ENCODE measurements around the gene RFTN1.
"Not testable (repeated sequence)": the region's sequence is repeated elsewhere in the genome, so short reads cannot be mapped to it uniquely, and the experiment has no call there.

Gene RFTN1

DNA sequence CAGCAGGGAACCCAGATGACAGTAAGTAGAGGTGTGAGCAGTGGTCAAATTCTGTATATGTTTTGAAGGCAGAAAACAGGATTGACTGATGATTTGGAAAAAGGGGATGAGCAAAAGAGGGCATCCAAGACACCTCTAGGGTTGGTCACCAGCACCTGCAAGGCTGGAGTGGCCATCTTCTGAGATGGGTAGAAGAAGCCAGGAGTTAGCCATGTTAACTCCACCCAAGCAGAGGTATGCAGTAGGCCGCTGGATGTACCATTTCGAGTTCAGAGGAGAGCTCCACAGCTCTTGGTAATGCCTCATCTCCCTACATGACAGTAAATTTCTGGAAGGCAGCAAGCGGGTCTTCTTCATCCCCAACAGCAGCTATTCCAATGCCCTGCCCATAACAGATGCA, 7.0 kb downstream of the RFTN1 start:
- no peak for DNase-seq

DNA sequence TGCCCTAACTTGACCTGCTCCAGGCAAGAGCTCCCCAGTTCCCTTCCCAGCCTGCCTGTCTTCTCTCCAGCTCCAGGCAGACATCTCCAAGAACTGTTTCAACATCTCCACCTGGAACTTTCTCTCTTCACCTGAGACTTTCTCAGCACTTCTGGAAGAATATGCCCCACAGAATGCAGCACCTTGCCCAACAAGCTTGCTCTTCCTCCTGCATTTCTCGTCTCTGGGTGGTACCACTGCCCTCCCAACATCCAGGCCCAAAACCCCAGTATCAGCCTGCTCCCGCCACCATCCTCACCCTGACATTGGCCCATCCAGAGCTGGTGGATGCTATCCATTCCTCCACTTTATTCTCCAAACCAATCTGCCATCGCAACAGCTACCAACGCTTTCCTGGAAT, 8.8 kb downstream of the RFTN1 start:
- DNase-seq: no peak

DNA sequence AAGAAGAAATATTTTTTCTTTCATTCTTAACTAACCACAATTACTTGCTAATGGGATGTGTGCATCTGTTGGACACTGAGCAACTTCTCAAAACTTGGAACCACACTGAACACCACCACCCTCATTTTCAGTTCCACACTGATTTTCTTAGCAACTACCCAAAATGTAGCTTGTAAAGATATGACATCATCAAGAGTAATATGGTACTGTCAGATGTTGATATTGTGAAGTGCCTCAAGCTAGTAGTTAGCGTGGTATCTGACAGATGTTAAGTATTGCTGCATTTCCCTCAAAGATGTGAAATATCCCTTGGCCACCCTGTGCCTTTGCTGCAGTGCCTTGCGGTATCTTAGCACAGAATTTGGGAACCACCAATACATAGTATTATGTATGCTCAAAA, 9.3 kb downstream of the RFTN1 start:
- no peak for DNase-seq

DNA sequence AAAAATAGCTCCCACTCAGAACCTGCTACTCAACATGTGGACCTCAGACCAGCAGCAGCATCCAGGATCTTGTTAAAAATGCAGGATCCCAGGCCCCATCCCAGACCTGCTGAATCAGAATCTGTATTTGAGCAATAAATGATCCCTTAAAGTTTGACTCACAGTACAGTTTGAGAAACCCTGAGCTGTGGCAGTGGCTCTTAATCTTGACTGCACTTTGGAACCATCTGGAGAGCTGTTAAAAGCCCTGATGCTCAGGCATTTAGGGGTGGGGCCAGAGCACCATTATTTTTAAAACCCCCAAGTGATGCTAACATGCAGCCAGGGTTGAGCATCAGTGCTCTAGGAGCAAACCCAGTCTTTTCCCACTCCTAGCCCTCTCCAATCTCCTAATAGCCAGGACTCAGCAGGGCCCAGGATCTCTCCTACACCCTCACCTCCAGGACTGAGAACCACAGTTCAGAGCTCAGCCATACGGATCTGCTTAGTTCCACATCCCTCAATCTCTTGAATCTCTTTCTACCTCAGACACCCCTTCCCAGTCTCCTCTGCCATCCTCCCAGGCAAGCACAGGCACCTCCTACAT, 10.2 kb downstream of the RFTN1 start:
- DNase-seq: no peak

DNA sequence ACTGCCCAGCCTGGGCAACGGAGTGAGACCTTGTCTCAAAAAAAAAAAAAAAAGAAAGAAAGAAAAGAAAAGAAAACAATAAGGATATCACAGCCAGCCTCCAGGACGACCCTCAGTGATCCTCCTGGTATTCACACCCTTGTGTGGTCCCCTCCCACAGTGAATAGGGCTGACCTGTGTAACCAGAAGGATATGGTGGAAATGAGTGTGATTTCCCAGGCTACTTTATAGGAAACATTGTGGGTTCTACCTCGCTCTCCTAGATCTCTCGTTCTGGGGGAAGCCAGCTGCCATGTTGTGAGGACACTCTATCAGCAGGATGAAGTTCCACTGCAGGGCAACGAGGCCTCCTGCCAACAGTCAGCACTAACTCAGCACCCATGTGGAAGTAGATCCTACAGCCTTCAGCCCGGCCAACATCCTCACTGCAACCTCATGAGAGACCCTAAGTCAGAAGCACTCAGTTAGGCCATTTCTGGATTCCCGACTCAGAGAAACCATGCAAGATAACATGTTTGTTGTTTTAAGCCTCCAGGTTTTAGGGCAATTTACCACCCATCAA, 11.1 kb downstream of the RFTN1 start:
- no peak for DNase-seq

DNA sequence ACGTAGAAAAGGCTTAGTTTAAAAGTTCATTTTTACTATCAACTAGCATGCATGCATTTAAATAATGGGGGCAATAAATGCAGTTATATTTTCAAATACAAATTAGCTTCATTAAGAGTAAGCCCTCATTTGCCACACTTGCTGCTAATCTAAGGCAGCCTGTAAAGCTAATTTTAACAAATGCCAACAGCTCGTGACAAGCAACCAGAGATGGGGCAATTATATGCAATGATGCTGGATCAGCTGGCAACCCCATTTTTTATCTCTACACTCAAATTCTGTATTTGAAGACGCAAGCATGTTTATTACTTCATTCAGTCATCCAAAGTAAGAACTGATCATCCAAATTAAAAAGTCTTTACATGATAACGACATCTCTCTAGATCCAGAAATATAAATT, 12.1 kb downstream of the RFTN1 start:
- no peak for DNase-seq

DNA sequence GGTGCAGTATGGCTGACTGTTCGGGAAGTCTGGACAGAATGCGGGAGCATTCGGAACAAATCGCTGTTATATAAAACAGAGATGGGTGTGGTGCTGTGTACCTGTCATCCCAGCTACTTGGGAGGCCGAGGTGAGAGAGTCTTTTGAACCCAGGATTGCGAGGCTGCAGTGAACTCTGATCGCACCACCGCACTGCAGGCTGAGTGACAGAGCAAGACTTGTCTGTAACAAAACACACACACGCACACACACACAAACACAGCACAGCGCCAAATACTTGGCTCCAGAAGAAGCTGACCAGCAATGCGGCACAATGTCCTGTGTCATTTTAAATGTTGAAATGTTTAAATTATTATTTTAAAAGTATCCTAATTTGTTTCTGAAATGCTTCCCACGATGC, 12.6 kb downstream of the RFTN1 start:
- DNase-seq: no peak

DNA sequence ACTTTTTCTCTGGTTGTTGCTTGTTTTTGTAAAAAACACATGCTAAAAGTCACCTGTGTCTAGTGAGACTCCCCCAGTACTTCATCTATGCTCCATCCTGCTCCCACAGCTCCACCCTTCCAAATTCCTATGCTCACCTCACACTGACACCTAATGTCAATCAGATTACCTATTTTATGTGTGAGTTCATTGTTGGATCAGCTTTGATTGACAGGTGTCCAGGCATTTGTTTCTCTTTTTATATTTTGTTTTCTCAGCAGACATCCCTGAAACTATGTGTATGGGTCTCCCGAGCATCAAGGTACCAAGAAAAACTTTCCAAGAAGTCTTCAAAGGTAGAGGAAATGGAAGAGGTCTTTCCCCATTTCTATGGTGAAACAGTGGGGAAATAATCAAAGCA, 13.4 kb downstream of the RFTN1 start:
- DNase-seq: no peak

DNA sequence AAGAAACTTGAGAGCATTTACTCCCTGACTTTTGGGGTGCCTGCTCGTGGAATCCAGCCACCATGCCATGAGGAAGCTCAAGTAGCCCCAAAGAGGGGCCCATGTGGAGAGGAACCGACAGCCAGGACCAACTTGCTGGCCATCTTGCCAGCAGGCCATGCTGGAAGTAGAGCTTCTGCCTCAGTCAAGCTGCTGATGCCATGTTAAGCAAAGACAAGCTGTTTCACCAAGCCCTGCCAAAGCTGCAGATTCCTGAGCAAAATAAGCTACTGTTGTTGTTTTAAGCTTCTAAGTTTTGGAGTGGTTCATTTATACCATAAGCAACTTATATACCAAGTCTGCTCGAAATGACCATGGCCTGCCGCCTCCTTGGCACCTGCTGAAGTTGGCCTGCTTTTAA, 14.1 kb downstream of the RFTN1 start:
- DNase-seq: no peak

DNA sequence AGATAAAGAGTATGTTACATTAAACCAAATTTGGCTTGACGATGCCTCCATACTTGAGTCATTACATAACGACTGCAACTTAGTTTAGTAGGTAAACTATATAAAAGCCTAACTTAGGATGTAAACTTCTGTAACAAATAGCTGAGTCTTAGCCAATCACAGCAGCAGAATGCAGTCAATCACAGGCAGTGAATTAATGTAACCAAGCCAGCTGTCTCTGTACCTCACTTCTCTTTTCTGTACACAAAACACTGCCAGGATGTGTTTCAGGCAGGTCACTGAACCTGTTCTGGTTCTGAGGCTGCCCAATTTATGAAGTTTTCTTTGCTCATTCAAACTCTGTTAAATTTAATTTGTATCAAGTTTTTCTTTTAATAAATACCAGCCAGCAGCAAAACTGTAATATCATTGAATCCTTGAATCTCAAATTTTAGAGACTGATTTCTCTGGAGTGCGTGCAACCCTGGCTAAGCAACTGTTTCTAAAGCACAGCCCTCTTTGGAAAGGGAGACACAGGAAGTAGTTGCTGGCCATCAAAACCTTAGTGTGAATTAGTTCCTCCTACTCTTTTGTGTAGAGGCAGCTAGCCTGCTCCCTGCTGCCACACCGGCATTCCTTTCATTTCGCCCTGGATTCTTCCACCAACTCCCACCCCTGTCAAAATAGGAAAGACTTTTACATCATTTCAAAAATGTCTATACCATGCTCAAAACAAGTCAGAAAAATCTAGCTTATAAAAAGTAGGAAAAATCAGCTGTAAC, 15.2 kb downstream of the RFTN1 start:
- DNase-seq: no peak

DNA sequence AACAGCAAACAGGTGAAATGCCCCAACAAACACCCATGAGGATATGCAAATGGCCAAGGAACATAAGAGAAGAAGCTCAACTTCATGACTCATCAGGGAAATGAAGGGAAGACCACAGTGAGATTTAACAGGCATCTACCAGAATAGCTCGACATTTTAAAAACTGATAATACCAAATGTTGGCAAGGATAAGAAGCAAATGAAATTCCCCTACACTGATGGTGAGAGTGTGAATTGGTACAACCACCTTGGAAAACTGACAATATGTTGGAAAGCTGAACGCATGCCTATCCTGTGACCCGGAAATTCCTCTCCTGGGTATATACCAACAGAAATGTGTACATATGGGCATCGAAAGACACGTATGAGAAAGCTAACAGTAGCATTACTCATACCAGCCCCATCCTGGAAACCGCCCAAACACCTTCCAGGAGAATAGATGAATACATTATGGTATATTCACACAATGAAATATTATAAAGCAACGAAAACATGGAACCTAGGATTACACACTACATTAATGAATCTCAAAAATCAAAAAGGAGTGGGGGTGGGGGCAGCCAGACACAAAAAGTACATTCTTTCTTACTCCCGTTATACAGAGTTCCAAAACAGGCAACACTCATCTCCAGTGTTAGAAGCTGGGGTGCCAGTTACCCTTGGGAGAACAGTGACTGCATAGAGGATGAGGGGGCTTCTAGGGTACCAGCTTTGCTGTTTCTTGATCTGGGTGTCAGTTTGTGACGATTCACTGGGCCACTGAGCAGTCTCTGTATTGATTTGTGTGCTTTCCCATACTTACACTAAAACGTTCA, 16.9 kb downstream of the RFTN1 start:
- DNase-seq: no peak

DNA sequence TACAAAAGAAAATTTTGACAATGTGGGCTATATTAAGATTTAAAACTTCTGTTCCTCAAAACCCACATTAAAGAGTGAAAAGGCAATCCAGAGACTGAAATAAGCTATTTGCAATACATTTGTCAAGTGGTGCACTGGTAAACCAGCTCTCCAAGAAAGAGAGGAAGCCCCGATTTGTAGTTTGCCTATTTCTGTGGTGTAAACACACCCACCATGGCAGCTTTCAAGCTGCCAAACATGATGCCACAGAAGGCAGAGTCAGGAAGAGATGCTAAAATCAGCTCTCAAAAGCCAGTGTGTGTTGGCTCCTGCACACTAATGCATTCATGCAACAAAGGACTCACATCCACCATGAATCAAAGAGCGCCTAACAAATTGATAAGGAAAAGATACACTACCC, 17.5 kb downstream of the RFTN1 start:
- no peak for DNase-seq

DNA sequence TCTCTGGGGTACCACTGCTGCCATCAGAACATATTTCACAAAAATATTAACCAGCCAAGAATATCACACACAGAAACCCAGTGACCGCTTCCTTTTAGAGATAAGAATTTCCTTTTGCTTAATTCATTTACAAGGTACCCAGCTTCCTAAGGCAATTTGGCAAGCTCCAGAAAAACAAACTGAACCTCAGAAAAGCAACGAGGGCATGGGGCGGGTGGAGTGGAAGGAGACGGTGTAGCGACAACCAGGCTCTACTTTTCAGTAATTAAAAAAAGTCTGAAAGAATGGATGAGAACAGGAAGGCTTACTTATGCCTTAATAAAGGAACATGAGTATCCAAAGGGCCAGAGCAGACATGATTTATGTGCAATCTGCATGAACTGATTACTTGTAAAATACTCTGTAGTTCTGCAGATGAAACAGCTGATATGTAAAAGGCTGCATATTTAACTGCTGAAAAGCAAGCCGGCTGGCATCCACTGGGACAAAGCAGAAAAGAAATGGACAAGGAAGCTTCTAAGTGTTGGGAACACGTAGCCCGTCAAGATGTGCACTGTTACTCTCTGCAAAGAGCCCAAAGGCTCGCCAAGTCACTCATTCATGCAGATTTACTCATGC, 18.6 kb downstream of the RFTN1 start:
- DNase-seq: no peak

DNA sequence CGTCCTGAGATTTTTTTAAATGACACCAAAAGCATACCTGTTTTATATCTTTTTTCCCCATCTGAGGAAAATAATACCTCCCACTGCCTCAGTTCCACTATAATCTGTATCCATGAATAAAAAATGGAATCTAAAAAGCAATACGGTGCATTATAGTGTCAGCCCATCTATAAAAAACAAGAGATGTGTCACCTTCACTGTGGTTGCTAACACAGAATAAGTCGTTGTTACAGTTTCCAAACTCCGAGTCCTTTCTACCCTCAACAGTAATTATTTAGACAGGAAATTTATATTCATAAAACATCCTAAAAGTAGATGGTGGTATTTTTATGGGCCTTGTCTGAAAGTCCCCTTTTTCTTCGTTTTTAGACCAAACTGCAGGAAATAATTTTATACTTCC, 19.4 kb downstream of the RFTN1 start:
- DNase-seq: no peak

DNA sequence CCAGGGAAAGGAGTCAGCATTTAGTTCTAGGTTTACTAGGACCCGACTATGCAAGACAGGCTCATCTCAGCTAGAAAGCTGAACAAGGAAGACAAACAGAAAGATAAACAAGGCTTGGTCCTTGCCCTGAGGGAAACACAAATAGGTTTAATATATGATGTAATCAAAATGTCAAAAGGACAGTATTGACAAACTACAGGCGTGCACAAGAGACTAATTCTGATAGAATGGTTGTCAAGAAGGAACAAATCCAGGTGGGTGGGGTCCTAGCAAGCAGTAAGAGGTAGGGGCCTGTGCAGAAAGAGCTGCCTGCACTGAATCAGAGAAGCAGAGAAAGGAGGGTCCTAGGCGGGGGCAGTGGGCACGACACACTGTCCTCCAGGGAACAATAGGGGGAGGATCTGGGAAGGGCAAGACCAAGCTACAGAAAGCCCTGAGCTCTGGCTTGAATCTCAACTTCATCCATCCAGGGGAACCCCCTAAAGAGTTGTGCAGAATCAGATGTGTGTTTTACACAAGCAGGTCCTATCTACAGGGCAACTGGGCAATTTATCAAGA, 23.4 kb downstream of the RFTN1 start:
- no peak for DNase-seq

DNA sequence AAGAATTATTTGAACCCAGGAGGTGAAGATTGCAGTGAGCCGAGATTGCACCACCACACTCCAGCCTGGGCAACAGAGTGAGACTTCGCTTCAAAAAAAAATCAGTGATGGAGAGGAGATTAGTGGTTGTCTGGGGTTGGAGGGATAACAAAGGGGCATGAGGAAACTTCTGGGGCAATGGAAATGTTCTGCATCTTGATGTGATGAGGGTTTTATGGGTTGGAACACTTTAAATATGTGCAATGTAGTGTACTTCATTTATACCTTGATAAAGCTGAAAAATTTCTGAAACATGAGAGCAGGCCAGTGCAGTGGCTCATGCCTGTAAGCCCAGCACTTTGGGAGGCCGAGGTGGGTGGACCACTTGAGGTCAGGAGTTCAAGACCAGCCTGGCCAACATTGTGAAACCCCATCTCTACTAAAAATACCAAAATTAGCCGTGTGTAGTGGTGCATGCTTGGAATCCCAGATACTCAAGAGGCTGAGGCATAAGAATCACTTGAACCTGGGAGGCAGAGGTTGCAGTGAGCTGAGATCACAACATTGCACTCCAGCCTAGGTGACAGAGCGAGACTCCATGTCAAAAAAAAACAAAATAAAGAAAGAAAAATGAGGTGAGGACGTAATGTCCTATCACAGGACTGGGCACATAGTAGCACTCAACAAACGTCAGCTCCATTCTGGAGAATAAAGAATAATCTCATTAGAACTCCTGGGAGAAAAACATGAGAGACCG, 24.0 kb downstream of the RFTN1 start:
- not testable (repeated sequence) for DNase-seq

DNA sequence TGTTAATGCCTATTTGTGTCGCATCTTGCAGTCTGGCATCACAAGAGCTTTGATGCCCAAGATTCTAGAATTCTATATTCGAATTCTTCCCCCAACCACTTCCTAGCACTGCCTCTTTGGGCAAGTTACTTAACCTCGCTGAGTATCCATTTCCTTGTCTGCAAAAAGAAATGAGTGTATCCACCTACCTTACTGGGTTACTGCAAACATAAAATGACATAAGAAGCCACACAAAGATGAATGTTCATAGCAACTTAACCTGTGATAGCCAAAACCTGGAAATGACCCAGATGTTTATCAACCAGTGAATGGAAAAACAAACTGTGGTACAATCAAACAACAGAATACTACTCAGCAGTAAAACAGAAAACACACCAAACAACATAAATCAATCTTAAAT, 24.9 kb downstream of the RFTN1 start:
- DNase-seq: no peak

DNA sequence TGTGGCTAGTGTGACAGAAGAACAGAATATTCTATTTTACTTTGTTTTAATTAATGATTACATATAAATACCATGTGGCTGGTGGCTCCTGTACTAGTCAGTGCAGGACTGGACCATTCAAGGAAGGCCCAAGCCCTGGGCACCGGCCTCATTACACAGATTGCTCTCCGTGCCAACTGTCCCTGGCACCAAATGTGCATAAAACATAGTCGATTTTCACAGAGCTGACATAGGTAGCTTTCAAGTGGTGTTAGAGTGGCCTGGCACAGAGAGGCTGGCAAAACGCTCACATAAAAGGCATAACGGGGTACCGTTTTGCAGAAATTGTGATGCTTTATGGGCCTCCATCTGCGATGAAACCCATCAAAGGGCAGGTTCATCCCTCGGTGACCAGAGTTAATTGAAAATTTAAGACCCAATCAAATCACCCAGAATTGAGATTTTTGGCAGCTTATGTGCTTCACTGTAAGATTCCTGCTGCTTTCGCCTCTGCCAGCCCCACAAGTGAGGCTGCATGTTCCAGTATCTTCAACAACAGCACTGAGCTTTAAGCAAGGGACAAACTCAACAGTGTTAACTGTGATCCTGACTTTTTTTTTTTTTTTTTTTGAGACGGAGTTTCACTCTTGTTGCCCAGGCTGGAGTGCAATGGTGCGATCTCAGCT, 25.9 kb downstream of the RFTN1 start:
- DNase-seq: no peak

DNA sequence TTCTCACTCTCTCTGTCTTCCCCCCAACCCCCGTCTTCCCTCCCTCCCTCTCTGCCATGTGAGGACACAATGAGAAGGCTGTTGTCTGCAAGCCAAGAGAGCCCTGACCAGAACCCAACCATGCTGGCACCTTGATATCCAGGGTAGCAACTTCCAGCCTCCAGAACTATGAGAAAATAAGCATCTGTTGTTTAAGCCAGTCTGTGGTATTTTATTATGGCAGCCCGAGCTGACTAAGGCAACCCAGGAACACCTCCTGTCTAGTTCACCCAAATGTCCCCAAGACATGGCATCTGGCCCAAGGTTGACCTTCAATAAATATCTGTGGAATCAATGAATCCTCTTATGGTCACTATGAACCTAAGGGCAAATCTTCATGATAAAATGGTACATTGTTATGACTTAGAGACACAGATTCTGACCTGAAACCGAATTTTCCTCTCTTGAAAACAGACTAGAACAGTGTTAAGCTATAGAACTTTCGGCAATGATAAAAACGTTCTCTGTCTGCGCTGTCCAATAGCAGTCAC, 26.5 kb downstream of the RFTN1 start:
- no peak for DNase-seq

DNA sequence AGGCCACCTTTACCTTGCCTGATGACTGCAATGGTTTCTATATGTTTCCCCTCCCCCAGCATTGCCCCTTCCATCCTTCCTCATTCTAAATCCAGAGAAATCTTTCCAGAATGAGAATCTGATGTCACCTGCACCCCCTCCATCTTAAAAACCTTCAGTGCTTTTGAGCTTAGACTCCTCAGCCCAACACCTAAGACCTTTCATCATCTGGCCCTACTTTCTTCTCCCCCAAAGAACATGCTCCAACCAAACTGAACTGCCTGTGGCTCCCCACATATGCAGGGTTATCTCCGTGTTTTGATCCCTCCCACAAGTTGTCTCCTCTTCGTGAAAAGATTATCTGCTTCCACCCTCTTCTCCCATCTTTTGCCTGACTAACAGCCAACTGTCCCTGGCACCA, 27.3 kb downstream of the RFTN1 start:
- no peak for DNase-seq

DNA sequence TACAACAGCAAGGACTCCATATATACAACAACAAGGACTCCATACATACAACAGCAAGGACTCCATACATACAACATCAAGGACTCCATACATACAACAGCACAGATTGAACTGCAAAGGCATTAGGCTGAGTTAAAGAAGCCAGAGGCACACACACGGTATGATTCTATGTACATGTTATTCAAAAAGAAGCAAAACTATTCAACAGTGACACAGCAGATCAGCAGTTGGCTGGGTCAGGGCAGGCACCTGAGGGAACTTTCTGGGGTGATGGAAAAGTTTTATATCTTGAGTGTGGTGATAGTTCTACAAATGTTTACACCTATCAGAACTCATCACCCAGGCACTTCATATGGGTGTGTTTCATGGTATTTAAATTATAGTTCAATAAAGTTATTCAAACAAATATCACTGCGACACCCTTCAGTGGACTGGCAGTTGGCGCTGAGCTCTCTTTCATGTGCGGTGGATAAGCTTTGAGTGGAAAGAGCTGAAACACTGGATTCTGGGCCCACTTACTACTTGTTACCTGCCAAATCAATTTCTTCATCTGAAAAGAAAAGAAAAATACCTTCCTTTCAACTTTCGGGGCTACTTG, 28.0 kb downstream of the RFTN1 start:
- DNase-seq: no peak
